GM12891 (cell line): Measurements from ENCODE around the gene TIFAB.

ENCODE experiments used
- PAX5 ChIP-seq: IDR thresholded peaks from 2 replicates; pipeline ENCODE4 v1.6.1; 2011; ENCODE audit warnings: low read length, moderate library complexity, mild to moderate bottlenecking; ENCODE audit not compliant: insufficient read depth, severe bottlenecking
- POLR2A ChIP-seq: IDR thresholded peaks from 2 replicates; pipeline ENCODE4 v1.6.1; 2011; ENCODE audit warnings: low read depth, low read length, control low read depth
- POLR2AphosphoS5 ChIP-seq: IDR thresholded peaks from 2 replicates; pipeline ENCODE4 v1.6.1; 2011; ENCODE audit warnings: low read depth, low read length, control low read depth
- POU2F2 ChIP-seq: IDR thresholded peaks from 2 replicates; pipeline ENCODE4 v1.6.1; 2011; ENCODE audit warnings: low read depth, mild to moderate bottlenecking, control low read depth, low read length, moderate library complexity
- TAF1 ChIP-seq: IDR thresholded peaks from 2 replicates; pipeline ENCODE4 v1.6.1; 2011; ENCODE audit warnings: low read depth, low read length, control low read depth

DNA sequence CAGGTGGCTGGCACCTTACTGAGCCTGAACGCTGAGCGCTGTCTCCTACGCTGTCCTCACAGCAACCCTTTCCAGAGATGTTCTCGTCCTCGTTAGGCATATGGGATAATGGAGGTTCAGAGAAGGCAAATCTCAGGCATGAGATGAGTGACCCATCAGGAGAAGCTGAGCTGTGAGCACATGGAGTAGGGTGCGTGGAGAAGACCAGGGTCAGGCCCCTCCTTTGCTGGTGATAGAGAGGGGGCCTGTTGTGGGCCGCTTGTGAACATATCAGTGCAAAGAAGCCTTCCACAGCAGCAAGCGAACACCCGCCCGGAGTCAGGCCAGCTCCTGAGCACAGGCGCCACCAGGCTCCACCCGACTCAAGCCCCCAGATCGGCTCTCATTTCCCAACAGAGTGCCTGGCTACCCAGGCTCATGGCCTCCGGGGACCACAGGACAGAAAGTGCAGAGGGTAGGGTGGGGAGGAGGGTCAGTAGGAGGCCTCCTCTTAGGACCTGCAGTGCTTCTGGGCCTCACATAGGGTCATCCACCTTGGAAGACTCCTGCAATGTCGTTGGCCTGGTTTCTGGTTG is 15.0 kb upstream of the TIFAB start:
- TF ChIP-seq POLR2A (no peak), PAX5 (no peak), POLR2AphosphoS5 (no peak), TAF1 (no peak), POU2F2 (no peak)
